HepG2 (cell line): ENCODE results near the gene FAM228B. TPM values are rescaled to one million over a fixed set of nuclear protein-coding genes. Genes with fewer than 3 reads are reported as not detected.

ENCODE experiments used
- ADNP ChIP-seq: sonication (generic); formaldehyde crosslinking; IDR thresholded peaks from 2 replicates; pipeline ENCODE4 v1.4.0; 2020; ENCODE audit warnings: missing genetic modification reagents
- ARID2 ChIP-seq: sonication (generic); formaldehyde crosslinking; IDR thresholded peaks from 2 replicates; pipeline ENCODE4 v1.8.1; 2022; ENCODE audit warnings: mild to moderate bottlenecking, missing genetic modification reagents, borderline replicate concordance
- BCL6 ChIP-seq: IDR thresholded peaks from 2 replicates; pipeline ENCODE4 v1.6.1; 2016; ENCODE audit warnings: missing genetic modification reagents, missing compliant biosample characterization
- BRF2 ChIP-seq: sonication (generic); formaldehyde crosslinking; IDR thresholded peaks from 2 replicates; pipeline ENCODE4 v1.8.1; 2022; ENCODE audit warnings: mild to moderate bottlenecking, missing genetic modification reagents
- EED ChIP-seq: sonication (generic); formaldehyde crosslinking; IDR thresholded peaks from 2 replicates; pipeline ENCODE4 v1.5.0; 2020; ENCODE audit warnings: mild to moderate bottlenecking, missing genetic modification reagents
- FLYWCH1 ChIP-seq: sonication (generic); formaldehyde crosslinking; IDR thresholded peaks from 2 replicates; pipeline ENCODE4 v1.8.1; 2023; ENCODE audit warnings: mild to moderate bottlenecking, missing genetic modification reagents
- GTF2F1 ChIP-seq: fragments of 150-350 bp; IDR thresholded peaks from 2 replicates; pipeline ENCODE4 v1.6.1; 2014; ENCODE audit warnings: low read length
- MAFK ChIP-seq, 2 experiments: IDR thresholded peaks in 1 of 2; conservative IDR thresholded peaks in 1 of 2; 2 replicates each; pipeline ENCODE4 v1.6.1; 2011; ENCODE audit warnings: improper control_type of control experiment in 2 of 2, low read length in 2 of 2
- MLXIP ChIP-seq: sonication (generic); formaldehyde crosslinking; IDR thresholded peaks from 2 replicates; pipeline ENCODE4 v1.9.0; 2021; ENCODE audit warnings: missing genetic modification reagents, borderline replicate concordance
- MXD1 ChIP-seq: sonication (generic); formaldehyde crosslinking; IDR thresholded peaks from 2 replicates; pipeline ENCODE4 v1.4.0; 2020; ENCODE audit warnings: mild to moderate bottlenecking, missing genetic modification reagents
- NFIC ChIP-seq: IDR thresholded peaks from 2 replicates; pipeline ENCODE4 v1.6.1; 2012; ENCODE audit warnings: mild to moderate bottlenecking, low read length, inconsistent platforms
- ONECUT2 ChIP-seq: sonication (generic); formaldehyde crosslinking; IDR thresholded peaks from 2 replicates; pipeline ENCODE4 v1.4.0; 2020; ENCODE audit warnings: missing genetic modification reagents
- PREB ChIP-seq: sonication (generic); formaldehyde crosslinking; IDR thresholded peaks from 2 replicates; pipeline ENCODE4 v1.4.0; 2020; ENCODE audit warnings: missing genetic modification reagents
- RFXAP ChIP-seq: sonication (generic); formaldehyde crosslinking; IDR thresholded peaks from 2 replicates; pipeline ENCODE4 v1.4.0; 2020; ENCODE audit warnings: missing genetic modification reagents, borderline replicate concordance
- ZBTB25 ChIP-seq: IDR thresholded peaks from 2 replicates; pipeline ENCODE4 v1.6.1; 2018; ENCODE audit warnings: missing genetic modification reagents
- ZKSCAN1 ChIP-seq: fragments of 150-350 bp; IDR thresholded peaks from 2 replicates; pipeline ENCODE4 v1.6.1; 2014; ENCODE audit warnings: low read length
- ZMYM4 ChIP-seq: sonication (generic); formaldehyde crosslinking; IDR thresholded peaks from 2 replicates; pipeline ENCODE4 v1.8.1; 2023; ENCODE audit warnings: mild to moderate bottlenecking, missing genetic modification reagents
- ZNF12 ChIP-seq: sonication (generic); formaldehyde crosslinking; IDR thresholded peaks from 2 replicates; pipeline ENCODE4 v1.5.0; 2020; ENCODE audit warnings: missing genetic modification reagents
- ZNF264 ChIP-seq: sonication (generic); formaldehyde crosslinking; IDR thresholded peaks from 2 replicates; pipeline ENCODE4 v1.4.0; 2020; ENCODE audit warnings: missing genetic modification reagents
- ZNF362 ChIP-seq: sonication (generic); formaldehyde crosslinking; IDR thresholded peaks from 2 replicates; pipeline ENCODE4 v1.4.0; 2020; ENCODE audit warnings: missing genetic modification reagents, mild to moderate bottlenecking, borderline replicate concordance
- ZNF530 ChIP-seq: sonication (generic); formaldehyde crosslinking; IDR thresholded peaks from 2 replicates; pipeline ENCODE4 v1.5.0; 2020; ENCODE audit warnings: low read depth, mild to moderate bottlenecking, missing genetic modification reagents
- polyA plus RNA-seq, 8 experiments: library from polyadenylated mRNA; depleted of rRNA in 3 of 8; stranded (reverse) in 7 of 8; unstranded in 1 of 8; fragments of >200 nt; fragmentation: Illumina TruSeq in 4 of 8; extraction: Trizol in 4 of 8; gene quantifications; 2 replicates each; pipeline versions ENCODE4 v1.2.1 to v1.2.3, GENCODE V29; 2011 to 2016; ENCODE audit warnings: low read depth in 4 of 8, missing spikeins in 1 of 8, mixed read lengths in 1 of 8; ENCODE audit not compliant: insufficient read depth in 1 of 8
- total RNA-seq, 5 experiments: library from RNA; depleted of rRNA; stranded (reverse); fragments of >200 nt; fragmentation: Illumina TruSeq; extraction: Trizol; gene quantifications; 2 replicates each; pipeline ENCODE4 v1.2.3, GENCODE V29; 2016; ENCODE audit warnings: low read depth in 1 of 5

Gene FAM228B
- total and polyA plus RNA-seq, 2 of the 13 experiments (the other 11 are each of a cell fraction or from before 2014, with no cell fraction given) = 0.79 to 1.1 TPM

- TF ChIP-seq ZBTB25 (CRISPR knock-in tag) (peak; percentile 59; the same call in 1 of the 2 replicates), ZNF12 (CRISPR knock-in tag) (no peak), NFIC (0 out of 2 replicates have a peak, but pooled peaks have one; percentile 14), MXD1 (peak; percentile 69; the same call in 1 of the 2 replicates), ARID2 (peak; percentile 91), RFXAP (CRISPR knock-in tag) (0 out of 2 replicates have a peak, but pooled peaks have one; percentile 0), BRF2 (CRISPR knock-in tag) (peak; percentile 98), EED (CRISPR knock-in tag) (peak; percentile 87; the same call in 1 of the 2 replicates), BCL6 (CRISPR knock-in tag) (peak; percentile 31), GTF2F1 (no peak), ZNF530 (CRISPR knock-in tag) (no peak), MLXIP (no peak), MAFK (conservative IDR thresholded peaks at IDR 0.05 in 1 of 2, IDR thresholded peaks at IDR 0.05 in 1 of 2; ENCODE audit: low read length in 2 of 2) (no peak), ZNF362 (CRISPR knock-in tag) (no peak), ZNF264 (CRISPR knock-in tag) (peak; percentile 84; the same call in 1 of the 2 replicates), FLYWCH1 (no peak), ZKSCAN1 (peak; percentile 21; the same call in 1 of the 2 replicates), ADNP (peak; percentile 72; the same call in 1 of the 2 replicates), ONECUT2 (CRISPR knock-in tag) (peak; percentile 7; the same call in 1 of the 2 replicates), PREB (CRISPR knock-in tag) (no peak), ZMYM4 (CRISPR knock-in tag) (peak; percentile 78)
Measured at GRCh38 chr2:24084386-24085199, 38.7 kb upstream of the FAM228B start, which contains the start of gene TP53I3 (continued).
